HG03045 (cell line): ENCODE data around the gene MTA1.

Experiments
- ATAC-seq: cut with Tn5 transposase; IDR thresholded peaks from one replicate; pipeline ENCODE4 v1.9.1; 2021; ENCODE audit warnings: mild to moderate bottlenecking, moderate library complexity; ENCODE audit not compliant: unreplicated experiment

The MTA1 gene

GRCh38 chr14:105458571-105458970 lies 38.9 kb downstream of the MTA1 start:
- ATAC-seq, result no peak

- no peak for ATAC-seq
Measured at GRCh38 chr14:105460116-105460515, 40.5 kb downstream of the MTA1 start.

GRCh38 chr14:105460616-105461015 lies 41.0 kb downstream of the MTA1 start:
- no peak for ATAC-seq

GRCh38 chr14:105461903-105462302 lies 42.3 kb downstream of the MTA1 start:
- ATAC-seq, result no peak

GRCh38 chr14:105464501-105464900 lies 44.9 kb downstream of the MTA1 start:
- ATAC-seq, result no peak

- no peak for ATAC-seq
Measured at GRCh38 chr14:105465209-105466031, 45.8 kb downstream of the MTA1 start.

- ATAC-seq, result no peak
Measured at GRCh38 chr14:105466531-105467248, 47.1 kb downstream of the MTA1 start.

- ATAC-seq, result no peak
Measured at GRCh38 chr14:105467249-105467941, 47.8 kb downstream of the MTA1 start.

GRCh38 chr14:105467942-105468471 lies 48.4 kb downstream of the MTA1 start:
- ATAC-seq, result no peak

- no peak for ATAC-seq
Measured at GRCh38 chr14:105468621-105469241, 49.1 kb downstream of the MTA1 start.

GRCh38 chr14:105469456-105470349 lies 50.1 kb downstream of the MTA1 start:
- no peak for ATAC-seq

GRCh38 chr14:105470350-105471296 lies 51.0 kb downstream of the MTA1 start:
- ATAC-seq, result no peak

GRCh38 chr14:105471297-105471821 lies 51.7 kb downstream of the MTA1 start:
- no peak for ATAC-seq

- ATAC-seq, result no peak
Measured at GRCh38 chr14:105471823-105472485, 52.3 kb downstream of the MTA1 start.

- ATAC-seq, result no peak
Measured at GRCh38 chr14:105472486-105472991, 52.9 kb downstream of the MTA1 start.

- ATAC-seq, result no peak
Measured at GRCh38 chr14:105473033-105473676, 53.5 kb downstream of the MTA1 start.
